GM21528 (cell line): Measurements from ENCODE around the gene CLC.
"Not testable (repeated sequence)": the region's sequence is repeated elsewhere in the genome, so short reads cannot be mapped to it uniquely, and the experiment has no call there.

Source experiments
- ATAC-seq: cut with Tn5 transposase; IDR thresholded peaks from one replicate; pipeline ENCODE4 v1.9.1; 2021; ENCODE audit warnings: mild to moderate bottlenecking, moderate library complexity; ENCODE audit not compliant: unreplicated experiment, low FRiP score

Gene CLC

GRCh38 chr19:39731685-39732084 is 6.1 kb downstream of the CLC start:
- no peak for ATAC-seq

GRCh38 chr19:39729594-39729993 is 8.2 kb downstream of the CLC start:
- ATAC-seq, result no peak

- ATAC-seq, result no peak
Observed at GRCh38 chr19:39728040-39728439, 9.8 kb downstream of the CLC start.

- no peak for ATAC-seq
Observed at GRCh38 chr19:39727070-39727800, 10.6 kb downstream of the CLC start.

GRCh38 chr19:39725995-39726394 is 11.8 kb downstream of the CLC start:
- ATAC-seq, result no peak

GRCh38 chr19:39720144-39720543 is 17.7 kb downstream of the CLC start:
- not testable (repeated sequence) for ATAC-seq

GRCh38 chr19:39710333-39710890 is 27.4 kb downstream of the CLC start:
- ATAC-seq, result no peak

- no peak for ATAC-seq
Observed at GRCh38 chr19:39709026-39709872, 28.6 kb downstream of the CLC start.

- no peak for ATAC-seq
Observed at GRCh38 chr19:39708594-39708993, 29.2 kb downstream of the CLC start.

- no peak for ATAC-seq
Observed at GRCh38 chr19:39705578-39706188, 32.1 kb downstream of the CLC start.

- no peak for ATAC-seq
Observed at GRCh38 chr19:39704181-39705044, 33.4 kb downstream of the CLC start, which contains the start of gene LGALS14. TSS of gene LGALS14 (plus strand) at chr19:39704481. CDS start at chr19:39704529, 48 bp downstream.

GRCh38 chr19:39701291-39701690 is 36.5 kb downstream of the CLC start:
- no peak for ATAC-seq

GRCh38 chr19:39698535-39698934 is 39.3 kb downstream of the CLC start:
- ATAC-seq, result no peak

GRCh38 chr19:39696387-39696786 is 41.4 kb downstream of the CLC start:
- ATAC-seq, result no peak

GRCh38 chr19:39695759-39696158 is 42.1 kb downstream of the CLC start:
- no peak for ATAC-seq

- no peak for ATAC-seq
Observed at GRCh38 chr19:39692822-39693221, 45.0 kb downstream of the CLC start.

- no peak for ATAC-seq
Observed at GRCh38 chr19:39692166-39692565, 45.7 kb downstream of the CLC start.

- ATAC-seq, result not testable (repeated sequence)
Observed at GRCh38 chr19:39688637-39689036, 49.2 kb downstream of the CLC start.

- ATAC-seq, result no peak
Observed at GRCh38 chr19:39686739-39687138, 51.1 kb downstream of the CLC start.

- no peak for ATAC-seq
Observed at GRCh38 chr19:39684267-39684666, 53.6 kb downstream of the CLC start.
